GM19324 (cell line): ENCODE measurements around the gene SUMO2.
A peak's percentile ranks its signal among the peaks of the same experiment; 100 is the strongest.
"Not testable (repeated sequence)": the region's sequence is repeated elsewhere in the genome, so short reads cannot be mapped to it uniquely, and the experiment has no call there.

Experiments used
- ATAC-seq: cut with Tn5 transposase; IDR thresholded peaks from one replicate; pipeline ENCODE4 v1.9.1; 2021; ENCODE audit warnings: mild to moderate bottlenecking, moderate library complexity; ENCODE audit not compliant: unreplicated experiment, low FRiP score

Gene SUMO2

DNA sequence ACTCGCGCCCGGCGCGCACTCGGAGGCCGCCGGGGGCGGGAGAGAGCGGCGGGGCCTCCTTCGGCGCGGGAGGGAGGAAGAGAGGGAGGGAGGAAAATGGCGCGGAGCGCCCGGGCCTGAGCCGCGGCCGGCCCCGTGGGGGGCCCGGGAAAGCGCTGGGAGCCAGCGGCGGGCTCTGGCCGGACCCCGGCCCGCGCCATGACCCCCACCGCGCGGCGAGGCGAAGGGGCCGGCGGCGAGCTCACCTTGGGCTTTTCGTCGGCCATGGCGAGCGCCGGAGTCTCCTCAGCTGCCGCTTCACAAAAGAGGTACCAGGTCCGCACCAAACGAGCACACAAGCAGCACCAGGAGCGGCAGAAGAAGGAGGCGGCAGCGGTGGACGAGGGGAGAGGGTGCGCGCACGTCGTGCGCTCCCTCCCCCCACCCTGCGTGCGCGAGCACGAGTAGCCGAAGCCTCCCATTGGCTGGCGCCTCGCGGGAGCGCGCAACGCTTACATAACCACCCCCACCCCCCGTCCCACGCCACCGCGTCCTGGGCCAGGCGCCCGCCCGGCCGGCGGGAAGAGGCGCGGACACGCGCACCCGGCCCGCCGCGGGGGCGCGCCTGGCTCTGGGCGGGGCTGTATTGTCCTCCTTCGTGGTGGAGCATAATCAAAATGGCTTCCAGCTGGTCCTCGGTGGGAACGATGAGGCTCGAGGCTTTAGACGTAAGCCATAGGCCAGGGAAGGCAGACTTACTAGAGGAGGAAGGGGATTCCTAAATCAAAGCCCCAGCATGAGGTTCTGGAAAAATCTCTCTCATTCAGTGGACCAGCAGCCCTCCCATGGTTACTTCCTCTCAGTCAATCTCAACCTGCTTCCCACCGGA, at the start of gene SUMO2:
SUMO2 (minus strand) TSS at position 391 of the 868 bp plus-strand sequence; CDS start at position 266, 125 bp downstream.
- peak; percentile 84 for ATAC-seq

DNA sequence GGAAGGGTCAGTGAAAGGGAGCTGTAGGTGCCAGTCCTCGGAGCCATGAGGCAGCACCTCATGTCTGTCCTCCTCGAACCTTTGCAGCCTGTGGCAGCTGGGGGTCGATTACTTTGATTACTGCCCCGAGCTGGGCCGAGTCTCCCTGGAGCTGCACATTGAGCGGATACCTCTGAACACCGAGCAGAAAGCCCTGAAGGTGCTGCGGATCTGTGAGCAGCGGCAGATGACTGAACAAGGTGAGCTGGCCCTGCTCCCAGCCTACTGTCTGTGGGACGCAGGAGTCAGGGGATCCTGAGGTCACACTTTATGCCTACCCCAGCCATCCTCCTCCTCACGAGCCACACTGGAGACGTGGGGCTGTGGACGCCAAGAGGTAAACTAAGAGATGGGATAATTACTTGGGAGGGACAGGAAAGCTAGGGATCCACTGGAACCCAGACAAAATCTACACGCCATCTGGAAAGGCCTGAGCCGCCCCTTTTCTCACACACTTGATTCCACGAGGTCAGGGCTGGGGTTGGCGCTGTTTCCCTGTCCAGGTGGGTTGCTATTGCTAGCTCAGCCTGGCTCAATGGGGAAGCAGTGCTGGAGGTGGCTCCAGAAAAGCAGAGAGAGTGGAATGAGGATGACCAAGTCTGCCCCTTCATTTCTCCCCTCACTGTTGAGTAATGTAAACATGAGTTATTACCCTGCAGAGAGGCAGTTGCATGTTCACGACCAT, 49.1 kb upstream of the SUMO2 start:
- ATAC-seq, result no peak

DNA sequence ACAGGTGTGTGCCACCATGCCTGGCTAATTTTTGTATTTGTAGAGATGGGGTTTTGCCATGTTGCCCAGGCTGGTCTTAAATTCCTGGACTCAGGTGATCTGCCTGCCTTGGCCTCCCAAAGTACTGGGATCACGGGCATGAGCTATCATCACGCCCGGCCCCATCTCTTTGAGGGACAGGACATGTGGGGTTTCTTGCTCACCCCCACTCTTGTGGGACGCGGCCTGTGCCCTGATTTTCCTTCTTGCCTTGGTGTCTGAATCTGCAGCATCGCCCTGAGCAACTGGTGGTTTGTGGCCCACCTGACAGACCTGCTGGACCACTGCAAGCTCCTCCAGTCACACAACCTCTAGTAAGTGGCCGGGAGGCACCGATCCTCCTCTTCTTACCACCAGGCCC, 48.3 kb upstream of the SUMO2 start:
- no peak for ATAC-seq

DNA sequence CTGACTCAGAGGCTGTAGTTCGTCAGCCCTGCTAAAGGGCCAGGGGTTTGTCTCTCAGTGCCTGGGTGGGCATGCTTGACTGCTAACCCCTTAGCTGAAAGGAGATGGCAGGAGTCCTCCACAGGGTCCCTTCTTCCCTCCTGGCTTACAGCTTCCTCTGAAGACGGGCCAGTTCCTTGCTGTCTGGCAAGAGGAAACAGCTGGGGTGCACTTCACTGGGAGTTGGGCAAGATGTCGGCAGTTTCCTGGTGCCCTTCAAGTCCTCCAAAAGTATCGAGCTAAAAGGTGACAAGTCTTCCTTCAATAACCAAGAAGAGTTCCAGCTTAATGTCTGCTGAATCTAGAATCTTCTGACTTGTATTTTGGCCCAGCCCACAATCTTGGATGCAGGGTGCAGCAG, 46.1 kb upstream of the SUMO2 start:
- no peak for ATAC-seq

DNA sequence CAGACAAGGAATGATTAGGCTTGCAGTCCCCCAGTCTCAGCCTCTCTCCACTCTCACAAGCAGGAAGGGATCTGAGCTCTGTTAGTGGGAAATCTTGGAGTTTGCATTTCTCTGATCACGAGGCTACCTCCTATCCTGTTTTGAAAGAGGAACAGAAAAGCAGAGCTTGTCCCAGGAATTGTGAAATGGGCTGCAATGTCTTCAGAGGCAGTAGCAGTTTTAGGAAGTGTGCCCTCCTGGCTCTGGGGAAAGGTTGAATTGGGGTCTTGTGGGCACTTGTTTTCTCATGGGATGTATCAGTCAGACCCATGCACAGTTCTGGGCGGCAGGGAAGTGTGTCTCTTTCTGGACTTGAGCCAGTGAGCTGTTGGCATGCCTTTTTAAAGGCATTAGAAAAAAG, 45.5 kb upstream of the SUMO2 start:
- no peak for ATAC-seq

DNA sequence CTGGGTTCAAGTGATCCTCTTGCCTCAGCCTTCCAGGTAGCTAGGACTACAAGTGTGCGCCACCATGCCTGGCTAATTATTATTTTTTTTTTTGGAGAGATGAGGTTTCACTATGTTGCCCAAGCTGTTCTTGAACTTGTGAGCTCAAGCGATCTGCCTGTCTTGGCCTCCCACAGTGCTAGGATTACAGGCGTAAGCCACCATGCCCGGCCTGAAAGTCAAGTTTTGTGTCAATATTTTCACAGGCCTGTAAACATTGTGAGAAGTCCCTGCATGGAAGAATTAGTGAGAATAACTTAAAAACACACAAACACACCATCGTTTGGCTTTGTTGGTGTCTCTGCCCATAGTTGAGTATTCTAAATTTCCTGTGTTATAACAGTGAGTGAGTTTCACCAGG, 45.0 kb upstream of the SUMO2 start:
- no peak for ATAC-seq

DNA sequence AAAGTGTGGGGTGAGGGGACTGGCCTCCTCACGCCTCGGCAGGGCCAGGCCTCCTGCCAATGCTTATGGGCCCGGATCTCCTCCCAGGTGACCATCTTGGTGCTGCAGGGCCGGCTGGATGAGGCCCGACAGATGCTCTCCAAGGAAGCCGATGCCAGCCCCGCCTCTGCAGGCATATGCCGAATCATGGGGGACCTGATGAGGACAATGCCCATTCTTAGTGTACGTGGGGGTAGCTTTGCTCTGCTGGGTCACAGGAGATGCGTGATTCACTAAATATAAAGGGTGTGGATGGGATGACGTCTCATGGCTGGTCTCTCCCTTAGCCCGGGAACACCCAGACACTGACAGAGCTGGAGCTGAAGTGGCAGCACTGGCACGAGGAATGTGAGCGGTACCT, 42.3 kb upstream of the SUMO2 start:
- no peak for ATAC-seq

DNA sequence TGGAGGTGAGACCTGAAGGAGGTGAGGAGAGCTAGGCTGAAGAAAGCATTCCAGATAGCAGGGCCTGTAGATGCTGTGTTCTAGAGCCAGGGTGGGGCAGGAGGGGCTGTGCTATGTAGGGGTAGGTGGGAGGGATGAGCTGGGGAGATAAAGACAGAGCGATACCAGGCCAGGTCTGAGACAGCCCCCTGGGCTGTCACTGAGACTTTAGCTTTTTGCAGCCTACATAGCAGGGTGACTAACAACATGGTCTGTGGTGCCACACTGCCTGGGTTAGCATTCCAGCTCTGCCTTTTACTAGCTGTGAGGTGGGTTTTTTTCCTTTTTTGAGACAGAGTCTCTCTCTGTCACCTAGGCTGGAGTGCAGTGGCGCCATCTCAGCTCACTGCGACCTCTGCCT, 37.1 kb upstream of the SUMO2 start:
- ATAC-seq, result no peak

DNA sequence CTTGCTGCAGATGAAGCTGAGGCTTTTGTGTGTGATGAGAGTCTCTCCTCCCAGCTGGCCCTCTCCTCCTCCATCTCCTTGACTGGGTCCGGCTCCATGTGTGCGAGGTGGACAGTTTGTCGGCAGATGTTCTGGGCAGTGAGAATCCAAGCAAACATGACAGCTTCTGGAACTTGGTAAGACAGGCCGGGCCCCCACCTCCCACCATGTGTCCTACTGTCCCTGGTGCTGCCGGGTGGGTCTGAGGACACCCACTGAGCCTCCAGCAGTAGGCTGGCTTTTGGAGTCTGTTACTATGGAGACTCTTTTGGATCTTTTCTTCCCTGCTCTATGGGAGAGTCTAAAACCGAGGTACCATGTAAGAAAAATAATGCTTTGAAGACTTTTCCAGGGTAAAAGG, 35.4 kb upstream of the SUMO2 start:
- ATAC-seq, result no peak

DNA sequence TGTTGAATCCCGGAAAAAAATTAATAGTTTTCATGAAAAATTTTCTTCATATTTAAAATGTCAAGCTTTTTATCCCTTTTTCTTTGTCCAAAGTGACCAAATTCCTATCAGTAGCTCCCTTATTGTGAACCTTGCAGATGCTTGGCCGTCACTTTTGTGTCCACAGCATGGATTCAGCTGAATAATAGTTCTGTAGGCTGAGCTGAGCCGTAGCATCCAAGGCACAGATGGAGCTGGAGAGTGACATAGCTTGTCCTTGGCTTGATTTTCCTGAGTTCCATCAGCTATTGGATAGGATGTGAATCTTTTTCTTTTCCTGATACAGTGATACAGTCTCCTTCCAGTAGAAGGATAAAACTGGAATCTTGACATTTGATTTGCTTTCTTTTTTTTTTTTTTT, 26.3 kb upstream of the SUMO2 start:
- ATAC-seq, result no peak

DNA sequence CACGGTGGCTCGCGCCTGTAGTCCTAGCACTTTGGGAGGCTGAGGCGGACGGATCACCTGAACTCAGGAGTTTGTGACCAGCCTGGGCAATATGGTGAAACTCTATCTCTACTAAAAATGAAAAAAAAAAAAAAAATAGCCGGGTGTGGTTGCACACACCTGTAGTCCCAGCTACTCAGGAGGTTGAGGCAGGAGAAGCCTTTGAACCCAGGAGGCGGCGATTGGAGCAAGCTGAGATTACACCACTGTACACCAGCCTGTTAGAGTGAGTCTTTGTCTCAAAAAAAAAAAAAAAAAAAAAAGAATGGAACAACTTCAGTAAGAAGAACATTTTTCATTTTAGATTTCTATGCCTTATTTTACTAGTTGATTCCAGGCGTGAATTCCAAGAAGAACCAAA, 25.4 kb upstream of the SUMO2 start:
- ATAC-seq, result no peak

DNA sequence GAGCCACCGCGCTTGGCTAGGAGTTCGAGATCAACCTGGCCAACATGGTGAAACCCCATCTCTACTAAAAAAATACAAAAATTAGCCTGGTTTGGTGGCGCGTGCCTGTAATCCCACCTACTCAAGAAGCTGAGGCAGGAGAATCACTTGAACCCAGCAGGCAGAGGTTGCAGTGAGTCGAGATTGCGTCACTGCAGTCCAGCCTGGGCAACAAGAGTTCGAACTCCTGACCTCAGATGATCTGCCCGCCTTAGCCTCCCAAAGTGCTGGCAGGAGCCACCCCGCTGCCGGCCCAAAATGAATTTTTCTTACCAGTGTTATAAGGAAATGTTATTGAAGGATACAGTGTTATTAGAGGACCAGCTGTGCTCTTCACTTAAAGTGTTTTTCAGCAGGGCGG, 25.0 kb upstream of the SUMO2 start:
- ATAC-seq, result no peak

DNA sequence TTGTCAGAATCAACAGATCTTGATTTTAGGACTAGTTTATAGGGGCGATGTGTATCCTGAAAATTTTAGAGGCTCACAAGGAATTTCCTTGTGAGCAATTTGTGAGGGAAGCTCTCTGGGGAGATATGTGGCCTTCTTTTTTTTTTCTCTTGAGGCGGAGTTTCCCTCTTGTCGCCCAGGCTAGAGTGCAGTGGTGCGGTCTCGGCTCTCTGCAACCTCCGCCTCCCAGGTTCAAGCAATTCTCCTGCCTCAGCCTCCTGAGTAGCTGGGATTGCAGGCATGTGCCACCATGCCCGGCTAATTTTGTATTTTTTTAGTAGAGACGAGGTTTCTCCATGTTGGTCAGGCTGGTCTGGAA, 24.3 kb upstream of the SUMO2 start:
- not testable (repeated sequence) for ATAC-seq

DNA sequence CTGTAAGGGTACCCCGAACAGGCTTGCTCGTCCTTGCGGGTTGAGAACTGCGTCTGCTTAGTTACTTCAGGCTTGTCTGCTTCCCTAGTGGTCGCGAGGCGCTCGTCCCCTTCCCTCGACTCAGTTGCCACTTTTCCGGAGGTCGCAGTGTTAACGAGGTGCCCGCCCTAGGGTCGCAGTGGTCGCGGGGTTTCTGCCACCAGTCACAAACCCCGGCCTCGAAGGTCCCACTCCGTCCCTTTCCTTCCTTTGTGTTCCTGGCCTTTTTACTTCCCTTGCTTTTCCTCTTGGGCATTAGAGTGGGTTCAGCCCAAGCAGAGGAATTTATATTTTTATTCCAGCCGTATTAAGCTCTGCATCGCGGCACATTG, 23.0 kb upstream of the SUMO2 start:
- no peak for ATAC-seq

DNA sequence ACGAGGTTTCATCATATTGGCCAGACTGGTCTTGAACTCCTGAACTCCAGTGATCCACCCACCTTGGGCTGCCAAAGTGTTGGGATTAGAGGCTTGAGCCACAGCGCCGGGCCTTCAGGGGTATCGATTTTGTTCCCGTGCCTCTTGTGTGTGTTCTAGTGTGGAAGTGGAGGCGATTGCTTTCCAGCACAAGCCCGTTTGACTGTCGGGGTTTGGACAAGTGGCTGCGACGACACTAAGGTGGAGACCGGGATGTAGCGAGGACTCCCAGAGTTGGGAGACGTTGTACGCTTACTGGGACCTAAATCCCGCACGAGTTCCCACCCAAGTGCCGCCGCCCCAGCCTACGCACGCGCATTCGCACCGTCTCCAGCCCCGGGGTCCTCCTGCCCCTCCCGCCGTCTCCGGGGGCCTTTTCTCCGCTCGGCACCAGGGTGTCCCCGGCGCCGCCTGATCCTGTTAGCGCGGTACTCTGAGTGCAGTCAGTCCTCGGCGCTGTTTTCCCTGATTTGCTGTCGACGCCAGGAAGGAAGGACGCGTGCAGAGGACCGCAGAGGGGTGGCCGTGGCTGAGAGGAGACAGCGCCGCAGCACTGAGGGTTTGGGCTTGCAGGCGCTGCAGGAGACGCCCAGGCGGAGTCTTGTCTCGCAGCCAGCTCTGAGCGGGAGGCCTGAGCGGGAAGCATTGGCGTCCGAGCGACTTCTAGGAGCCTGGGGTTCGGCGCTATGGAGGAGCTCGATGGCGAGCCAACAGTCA, 22.5 kb upstream of the SUMO2 start, which contains the start of gene NUP85:
NUP85 (plus strand) TSS at position 643 of the 756 bp plus-strand sequence; CDS start at position 726, 83 bp downstream.
- peak; percentile 81 for ATAC-seq

DNA sequence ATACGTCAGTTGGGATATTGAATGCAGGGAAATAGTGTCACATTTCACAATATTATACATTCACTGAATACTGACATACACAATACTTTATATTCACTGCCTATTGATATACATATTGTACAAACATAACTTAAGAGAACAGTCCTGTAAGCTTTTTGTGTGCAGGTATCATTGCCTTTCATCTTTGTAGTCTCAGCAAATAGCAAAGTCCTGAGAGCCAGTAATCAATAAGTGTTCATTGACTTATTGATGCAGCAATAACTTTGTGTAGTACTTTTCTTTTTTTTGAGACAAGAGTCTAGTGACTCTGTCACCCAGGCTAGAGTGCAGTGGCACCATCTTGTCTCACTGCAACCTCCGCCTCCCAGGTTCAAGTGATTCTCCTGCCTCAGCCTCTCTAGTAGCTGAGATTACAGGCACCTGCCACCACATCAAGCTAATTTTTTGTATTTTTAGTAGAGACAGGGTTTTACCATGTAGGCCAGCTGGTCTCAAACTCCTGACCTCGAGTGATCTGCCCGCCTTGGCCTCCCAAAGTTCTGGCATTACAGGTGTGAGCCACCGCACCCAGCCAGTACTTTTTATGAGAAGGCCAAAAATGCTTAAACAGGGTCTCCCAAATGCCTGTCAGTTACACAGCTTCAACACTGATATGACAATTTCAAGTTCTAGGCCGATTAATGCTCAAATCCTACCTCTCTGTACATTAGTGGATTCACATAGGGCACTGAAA, 17.3 kb upstream of the SUMO2 start:
- no peak for ATAC-seq

DNA sequence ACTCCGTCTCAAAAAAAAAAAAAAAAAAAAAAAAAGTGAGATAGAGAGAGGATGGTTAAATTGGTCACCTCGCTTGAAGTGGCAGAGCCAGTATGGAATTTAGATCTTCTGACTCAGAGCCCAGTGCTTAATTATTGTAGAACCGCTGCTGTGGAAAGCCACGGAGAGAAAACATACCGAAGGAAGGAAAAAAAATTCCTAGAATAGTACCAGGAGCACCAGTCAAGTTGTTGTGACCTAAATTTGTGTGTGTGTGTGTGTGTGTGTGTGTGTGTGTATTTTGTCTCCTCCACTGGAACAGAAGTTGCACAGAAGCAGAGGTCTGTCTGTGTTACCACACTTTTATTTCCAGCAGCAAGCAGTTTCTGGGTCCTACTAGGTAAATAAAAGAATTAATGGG, 12.1 kb upstream of the SUMO2 start:
- ATAC-seq, result no peak

DNA sequence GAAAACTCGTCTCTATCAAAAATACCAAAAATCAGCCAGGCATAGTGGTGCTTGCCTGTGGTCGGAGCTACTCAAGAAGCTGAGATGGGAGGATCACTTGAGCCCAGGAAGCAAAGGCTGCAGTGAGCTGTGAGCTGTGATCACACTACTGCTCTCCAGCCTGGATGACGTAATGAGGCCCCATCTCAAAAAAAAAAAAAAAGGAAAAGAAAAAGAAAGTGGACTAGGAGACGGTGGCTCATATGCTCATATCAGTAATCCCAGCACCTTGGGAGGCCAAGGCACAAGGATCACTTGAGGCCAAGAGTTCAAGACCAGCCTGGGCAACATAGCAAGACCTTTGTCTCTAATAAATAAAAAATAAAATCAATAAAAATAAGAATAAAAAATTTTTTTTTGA, 8.8 kb upstream of the SUMO2 start:
- ATAC-seq, result no peak

DNA sequence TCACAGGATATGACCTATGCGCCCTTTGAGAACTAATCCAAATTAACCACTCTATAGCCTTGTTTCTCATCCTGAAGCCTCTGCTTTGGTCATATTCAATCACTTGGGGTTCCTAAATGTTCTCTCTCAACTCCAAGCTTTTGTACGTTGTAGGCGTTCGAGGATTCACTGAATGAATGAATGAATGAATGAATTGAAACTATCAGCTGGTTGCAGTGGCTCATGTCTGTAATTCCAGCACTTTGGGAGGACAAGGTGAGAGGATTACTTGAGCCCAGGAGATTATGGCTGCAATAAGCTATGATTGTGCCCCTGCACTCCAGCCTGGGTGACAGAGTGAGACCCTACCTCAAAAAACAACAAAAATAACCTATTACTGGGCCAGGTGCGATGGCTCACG, 5.9 kb upstream of the SUMO2 start:
- ATAC-seq, result no peak

DNA sequence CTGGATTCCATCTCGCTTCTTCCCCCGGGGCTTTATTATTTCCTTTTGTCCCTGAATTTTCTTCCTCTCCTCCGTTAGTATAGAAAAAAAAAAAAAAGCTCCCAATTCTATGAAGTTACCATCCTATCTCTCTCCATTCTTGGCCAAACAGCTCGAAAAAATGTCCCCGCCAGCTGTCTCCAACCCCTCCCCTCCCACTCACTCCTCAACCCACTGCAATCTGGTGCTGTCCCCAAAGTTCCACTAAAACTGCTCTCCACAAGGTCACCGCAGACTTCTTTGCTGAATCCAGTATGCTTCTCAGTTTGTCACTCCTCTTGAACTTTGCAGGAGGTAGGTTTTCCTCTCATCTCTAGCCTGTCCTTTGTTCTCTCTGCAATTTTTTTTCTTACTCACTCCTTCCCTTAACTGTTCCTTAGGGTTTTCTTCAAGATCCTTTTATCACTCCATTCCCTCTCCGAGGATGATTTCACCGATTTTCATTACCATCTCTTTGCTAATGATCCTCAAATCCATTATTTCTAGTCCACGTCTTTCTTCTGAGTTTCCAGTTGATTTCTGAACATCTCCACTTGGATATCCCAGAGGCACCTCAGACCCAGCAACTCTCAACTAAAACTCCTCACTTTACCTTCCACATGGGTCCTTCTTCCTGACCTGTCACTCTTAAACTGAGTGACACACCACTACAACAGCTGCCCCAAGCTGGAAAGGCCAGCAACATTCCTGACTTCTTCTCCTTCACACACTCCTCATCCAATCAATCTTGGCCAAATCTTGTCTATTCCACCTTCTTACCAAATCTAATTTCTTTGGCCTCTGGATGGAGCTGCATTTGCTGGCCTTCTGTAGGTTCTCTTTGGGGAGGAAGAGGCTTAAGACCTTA, 1.5 kb upstream of the SUMO2 start:
- ATAC-seq, result no peak
